Neural cell (in vitro differentiated cells): ENCODE data around the gene RERE.

Experiments used
- EP300 ChIP-seq: fragments of 450-650 bp; conservative IDR thresholded peaks from 2 replicates; pipeline ENCODE4 v1.6.1; 2014; ENCODE audit warnings: antibody characterized with exemption, mild to moderate bottlenecking, moderate library complexity; ENCODE audit not compliant: poor library complexity, severe bottlenecking
- EZH2 ChIP-seq: fragments of 200-600, 300-800 bp; shearing (Covaris generic), sonication (generic); IDR thresholded peaks from 2 replicates; pipeline ENCODE4 v1.6.1; 2014; ENCODE audit warnings: antibody characterized with exemption, low read length, borderline replicate concordance, mild to moderate bottlenecking; ENCODE audit not compliant: insufficient read depth, poor library complexity, severe bottlenecking
- RAD21 ChIP-seq: fragments of 450-650 bp; conservative IDR thresholded peaks from 2 replicates; pipeline ENCODE4 v1.6.1; 2014; ENCODE audit warnings: antibody characterized with exemption, mild to moderate bottlenecking, moderate library complexity
- SMC3 ChIP-seq: fragments of 450-650 bp; conservative IDR thresholded peaks from 2 replicates; pipeline ENCODE4 v1.6.1; 2014; ENCODE audit warnings: antibody characterized with exemption, mild to moderate bottlenecking, moderate library complexity; ENCODE audit not compliant: poor library complexity
- TAF1 ChIP-seq: IDR thresholded peaks from 2 replicates; pipeline ENCODE4 v1.6.1; 2012; ENCODE audit warnings: low read depth
- TF ChIP-seq, protein P1 (sequence below): fragments of 450-650 bp; IDR thresholded peaks from 2 replicates; pipeline ENCODE4 v1.5.1; 2014; ENCODE audit warnings: antibody characterized with exemption, mild to moderate bottlenecking, moderate library complexity; ENCODE audit not compliant: poor library complexity, severe bottlenecking
- TF ChIP-seq, protein P2 (sequence below): IDR thresholded peaks from 2 replicates; pipeline ENCODE4 v1.6.1; 2012; ENCODE audit warnings: borderline replicate concordance

GRCh38 chr1:8536515-8536914, 280.9 kb downstream of the RERE start:
- TF ChIP-seq, protein P1, sequence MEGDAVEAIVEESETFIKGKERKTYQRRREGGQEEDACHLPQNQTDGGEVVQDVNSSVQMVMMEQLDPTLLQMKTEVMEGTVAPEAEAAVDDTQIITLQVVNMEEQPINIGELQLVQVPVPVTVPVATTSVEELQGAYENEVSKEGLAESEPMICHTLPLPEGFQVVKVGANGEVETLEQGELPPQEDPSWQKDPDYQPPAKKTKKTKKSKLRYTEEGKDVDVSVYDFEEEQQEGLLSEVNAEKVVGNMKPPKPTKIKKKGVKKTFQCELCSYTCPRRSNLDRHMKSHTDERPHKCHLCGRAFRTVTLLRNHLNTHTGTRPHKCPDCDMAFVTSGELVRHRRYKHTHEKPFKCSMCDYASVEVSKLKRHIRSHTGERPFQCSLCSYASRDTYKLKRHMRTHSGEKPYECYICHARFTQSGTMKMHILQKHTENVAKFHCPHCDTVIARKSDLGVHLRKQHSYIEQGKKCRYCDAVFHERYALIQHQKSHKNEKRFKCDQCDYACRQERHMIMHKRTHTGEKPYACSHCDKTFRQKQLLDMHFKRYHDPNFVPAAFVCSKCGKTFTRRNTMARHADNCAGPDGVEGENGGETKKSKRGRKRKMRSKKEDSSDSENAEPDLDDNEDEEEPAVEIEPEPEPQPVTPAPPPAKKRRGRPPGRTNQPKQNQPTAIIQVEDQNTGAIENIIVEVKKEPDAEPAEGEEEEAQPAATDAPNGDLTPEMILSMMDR, result no peak
- TF ChIP-seq EZH2 (no peak), RAD21 (no peak), TAF1 (no peak), SMC3 (no peak), EP300 (no peak)
- TF ChIP-seq, protein P2, sequence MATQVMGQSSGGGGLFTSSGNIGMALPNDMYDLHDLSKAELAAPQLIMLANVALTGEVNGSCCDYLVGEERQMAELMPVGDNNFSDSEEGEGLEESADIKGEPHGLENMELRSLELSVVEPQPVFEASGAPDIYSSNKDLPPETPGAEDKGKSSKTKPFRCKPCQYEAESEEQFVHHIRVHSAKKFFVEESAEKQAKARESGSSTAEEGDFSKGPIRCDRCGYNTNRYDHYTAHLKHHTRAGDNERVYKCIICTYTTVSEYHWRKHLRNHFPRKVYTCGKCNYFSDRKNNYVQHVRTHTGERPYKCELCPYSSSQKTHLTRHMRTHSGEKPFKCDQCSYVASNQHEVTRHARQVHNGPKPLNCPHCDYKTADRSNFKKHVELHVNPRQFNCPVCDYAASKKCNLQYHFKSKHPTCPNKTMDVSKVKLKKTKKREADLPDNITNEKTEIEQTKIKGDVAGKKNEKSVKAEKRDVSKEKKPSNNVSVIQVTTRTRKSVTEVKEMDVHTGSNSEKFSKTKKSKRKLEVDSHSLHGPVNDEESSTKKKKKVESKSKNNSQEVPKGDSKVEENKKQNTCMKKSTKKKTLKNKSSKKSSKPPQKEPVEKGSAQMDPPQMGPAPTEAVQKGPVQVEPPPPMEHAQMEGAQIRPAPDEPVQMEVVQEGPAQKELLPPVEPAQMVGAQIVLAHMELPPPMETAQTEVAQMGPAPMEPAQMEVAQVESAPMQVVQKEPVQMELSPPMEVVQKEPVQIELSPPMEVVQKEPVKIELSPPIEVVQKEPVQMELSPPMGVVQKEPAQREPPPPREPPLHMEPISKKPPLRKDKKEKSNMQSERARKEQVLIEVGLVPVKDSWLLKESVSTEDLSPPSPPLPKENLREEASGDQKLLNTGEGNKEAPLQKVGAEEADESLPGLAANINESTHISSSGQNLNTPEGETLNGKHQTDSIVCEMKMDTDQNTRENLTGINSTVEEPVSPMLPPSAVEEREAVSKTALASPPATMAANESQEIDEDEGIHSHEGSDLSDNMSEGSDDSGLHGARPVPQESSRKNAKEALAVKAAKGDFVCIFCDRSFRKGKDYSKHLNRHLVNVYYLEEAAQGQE, result no peak
